ENCODE data around the gene LONRF2. TPM values are rescaled to one million over a fixed set of nuclear protein-coding genes. Genes with fewer than 3 reads are reported as not detected.

LONRF2 gene
- total RNA-seq, 1 experiment from 2014 or later = 1.6 TPM

DNA sequence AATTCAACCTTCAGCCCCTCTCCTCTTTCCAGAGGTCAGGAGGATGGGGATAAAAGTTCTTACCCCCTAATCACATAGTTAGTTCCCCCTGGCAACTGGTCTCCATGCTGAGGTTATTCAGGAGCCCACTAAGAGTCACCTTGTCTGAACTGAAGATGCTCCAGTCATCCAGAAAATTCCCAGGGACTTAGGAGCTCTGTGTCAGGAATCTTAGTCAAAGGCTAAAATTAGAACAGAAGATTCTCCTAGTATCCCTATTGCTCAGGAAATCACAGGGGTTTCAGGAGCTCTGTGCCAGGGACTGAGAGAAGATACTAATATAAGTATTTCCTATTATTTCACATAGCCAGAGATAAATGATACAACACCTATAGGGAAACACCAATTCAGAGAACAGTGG lies 37.3 kb upstream of the LONRF2 start (continued):
- TF ChIP-seq EZH2 (IDR thresholded peaks at IDR 0.05) = no peak
- no peak for TF ChIP-seq EGR1 (IDR thresholded peaks at IDR 0.05; ENCODE audit: low read depth)

DNA sequence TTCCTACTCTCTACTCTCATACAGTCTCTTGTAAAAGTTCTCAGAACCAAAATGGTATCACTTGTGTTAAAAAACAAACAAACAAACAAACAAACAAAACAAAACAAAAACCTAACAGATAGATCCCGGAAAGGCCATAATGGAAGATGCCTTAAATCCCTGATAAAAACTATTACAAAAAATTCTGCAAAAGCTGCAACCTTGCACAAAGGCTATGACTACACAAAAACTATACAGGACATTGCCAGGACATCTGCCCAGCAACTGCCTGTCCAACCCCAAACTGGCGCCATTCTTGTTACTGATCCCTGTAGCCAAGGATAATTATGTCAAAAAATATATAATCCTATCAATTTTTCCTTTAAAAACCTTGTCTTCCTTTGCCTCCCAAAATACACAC lies 36.3 kb upstream of the LONRF2 start:
- ATAC-seq (no peak), DNase-seq (ENCODE audit: low read depth, low spot score) (no peak)
- intact Hi-C loops (cut with micrococcal nuclease) = no loop called here
- Histone ChIP-seq H3K4me1 (ENCODE audit: control insufficient read depth in 1 of 2, insufficient read depth in 2 of 2, low read length in 2 of 2) (no peaks in the 10 kb centered on the region), H3K4me3 (replicated peaks in 1 of 2; ENCODE audit: low read depth in 1 of 2, low read length in 2 of 2) (no peak overlapping the region), H3K9ac (ENCODE audit: low read length) (no peak overlapping the region), H4K20me1 (ENCODE audit: insufficient read depth) (no peaks in the 10 kb centered on the region), H3K9me2 (ENCODE audit: insufficient read depth) (no peaks in the 10 kb centered on the region), H3K36me3 (ENCODE audit: control insufficient read depth in 1 of 2, insufficient read depth in 2 of 2, low read length in 2 of 2) (no peaks in the 10 kb centered on the region), H2AFZ (ENCODE audit: low read depth, low read length, poor library complexity, severe bottlenecking) (no peak overlapping the region), H3K9me3 (ENCODE audit: control insufficient read depth in 1 of 2, insufficient read depth in 1 of 2, low read depth in 1 of 2, low read length in 2 of 2) (no peaks in the 10 kb centered on the region), H3K79me2 (ENCODE audit: insufficient read depth, low read length) (no peaks in the 10 kb centered on the region), H3K4me2 (ENCODE audit: low read length) (no peak overlapping the region), H3K27ac (ENCODE audit: low read depth, low read length) (no peak overlapping the region), H3K27me3 (ENCODE audit: insufficient read depth, low read length) (no peaks in the 10 kb centered on the region)
- ChIA-PET RAD21 (ENCODE audit: low non-redundant PET in 1 of 2, low total read pairs in 2 of 2, uncharacterized antibody in 2 of 2, unreplicated experiment in 2 of 2) (no interaction called here), CTCF (no interaction called here), POLR2A (no interaction called here)
- TF ChIP-seq TCF7L2 (IDR thresholded peaks at IDR 0.05; ENCODE audit: borderline replicate concordance, extremely low read depth, insufficient read depth, insufficient read length) (no peak), SP1 (IDR thresholded peaks at IDR 0.05; ENCODE audit: low read depth) (no peak), JUND (IDR thresholded peaks at IDR 0.05) (no peak), EZH2phosphoT487 (IDR thresholded peaks at IDR 0.05; ENCODE audit: borderline replicate concordance) (no peak), RAD21 (IDR thresholded peaks at IDR 0.05; ENCODE audit: low read depth) (no peak), POLR2AphosphoS5 (IDR thresholded peaks at IDR 0.05; ENCODE audit: low read depth, low read length) (no peak), ELF1 (IDR thresholded peaks at IDR 0.05; ENCODE audit: borderline replicate concordance, low read depth) (no peak), CBX3 (IDR thresholded peaks at IDR 0.05; ENCODE audit: low read depth) (no peak), CEBPB (IDR thresholded peaks at IDR 0.05; ENCODE audit: low read depth) (no peak), ZFX (IDR thresholded peaks at IDR 0.05) (no peak), EGR1 (IDR thresholded peaks at IDR 0.05; ENCODE audit: low read depth) (no peak)
- TF ChIP-seq, protein P1, sequence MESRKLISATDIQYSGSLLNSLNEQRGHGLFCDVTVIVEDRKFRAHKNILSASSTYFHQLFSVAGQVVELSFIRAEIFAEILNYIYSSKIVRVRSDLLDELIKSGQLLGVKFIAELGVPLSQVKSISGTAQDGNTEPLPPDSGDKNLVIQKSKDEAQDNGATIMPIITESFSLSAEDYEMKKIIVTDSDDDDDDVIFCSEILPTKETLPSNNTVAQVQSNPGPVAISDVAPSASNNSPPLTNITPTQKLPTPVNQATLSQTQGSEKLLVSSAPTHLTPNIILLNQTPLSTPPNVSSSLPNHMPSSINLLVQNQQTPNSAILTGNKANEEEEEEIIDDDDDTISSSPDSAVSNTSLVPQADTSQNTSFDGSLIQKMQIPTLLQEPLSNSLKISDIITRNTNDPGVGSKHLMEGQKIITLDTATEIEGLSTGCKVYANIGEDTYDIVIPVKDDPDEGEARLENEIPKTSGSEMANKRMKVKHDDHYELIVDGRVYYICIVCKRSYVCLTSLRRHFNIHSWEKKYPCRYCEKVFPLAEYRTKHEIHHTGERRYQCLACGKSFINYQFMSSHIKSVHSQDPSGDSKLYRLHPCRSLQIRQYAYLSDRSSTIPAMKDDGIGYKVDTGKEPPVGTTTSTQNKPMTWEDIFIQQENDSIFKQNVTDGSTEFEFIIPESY (IDR thresholded peaks at IDR 0.05; ENCODE audit: extremely low read depth, insufficient replicate concordance, low read length) = no peak
- TF ChIP-seq, protein P2, sequence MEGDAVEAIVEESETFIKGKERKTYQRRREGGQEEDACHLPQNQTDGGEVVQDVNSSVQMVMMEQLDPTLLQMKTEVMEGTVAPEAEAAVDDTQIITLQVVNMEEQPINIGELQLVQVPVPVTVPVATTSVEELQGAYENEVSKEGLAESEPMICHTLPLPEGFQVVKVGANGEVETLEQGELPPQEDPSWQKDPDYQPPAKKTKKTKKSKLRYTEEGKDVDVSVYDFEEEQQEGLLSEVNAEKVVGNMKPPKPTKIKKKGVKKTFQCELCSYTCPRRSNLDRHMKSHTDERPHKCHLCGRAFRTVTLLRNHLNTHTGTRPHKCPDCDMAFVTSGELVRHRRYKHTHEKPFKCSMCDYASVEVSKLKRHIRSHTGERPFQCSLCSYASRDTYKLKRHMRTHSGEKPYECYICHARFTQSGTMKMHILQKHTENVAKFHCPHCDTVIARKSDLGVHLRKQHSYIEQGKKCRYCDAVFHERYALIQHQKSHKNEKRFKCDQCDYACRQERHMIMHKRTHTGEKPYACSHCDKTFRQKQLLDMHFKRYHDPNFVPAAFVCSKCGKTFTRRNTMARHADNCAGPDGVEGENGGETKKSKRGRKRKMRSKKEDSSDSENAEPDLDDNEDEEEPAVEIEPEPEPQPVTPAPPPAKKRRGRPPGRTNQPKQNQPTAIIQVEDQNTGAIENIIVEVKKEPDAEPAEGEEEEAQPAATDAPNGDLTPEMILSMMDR (IDR thresholded peaks at IDR 0.05 in 2 of 3, conservative IDR thresholded peaks at IDR 0.05 in 1 of 3; ENCODE audit: borderline replicate concordance in 1 of 3, insufficient read depth in 1 of 3, low read depth in 2 of 3, low read length in 2 of 3) = no peak
- TF ChIP-seq, protein P3, sequence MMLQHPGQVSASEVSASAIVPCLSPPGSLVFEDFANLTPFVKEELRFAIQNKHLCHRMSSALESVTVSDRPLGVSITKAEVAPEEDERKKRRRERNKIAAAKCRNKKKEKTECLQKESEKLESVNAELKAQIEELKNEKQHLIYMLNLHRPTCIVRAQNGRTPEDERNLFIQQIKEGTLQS (IDR thresholded peaks at IDR 0.05) = no peak
- TF ChIP-seq, protein P4, sequence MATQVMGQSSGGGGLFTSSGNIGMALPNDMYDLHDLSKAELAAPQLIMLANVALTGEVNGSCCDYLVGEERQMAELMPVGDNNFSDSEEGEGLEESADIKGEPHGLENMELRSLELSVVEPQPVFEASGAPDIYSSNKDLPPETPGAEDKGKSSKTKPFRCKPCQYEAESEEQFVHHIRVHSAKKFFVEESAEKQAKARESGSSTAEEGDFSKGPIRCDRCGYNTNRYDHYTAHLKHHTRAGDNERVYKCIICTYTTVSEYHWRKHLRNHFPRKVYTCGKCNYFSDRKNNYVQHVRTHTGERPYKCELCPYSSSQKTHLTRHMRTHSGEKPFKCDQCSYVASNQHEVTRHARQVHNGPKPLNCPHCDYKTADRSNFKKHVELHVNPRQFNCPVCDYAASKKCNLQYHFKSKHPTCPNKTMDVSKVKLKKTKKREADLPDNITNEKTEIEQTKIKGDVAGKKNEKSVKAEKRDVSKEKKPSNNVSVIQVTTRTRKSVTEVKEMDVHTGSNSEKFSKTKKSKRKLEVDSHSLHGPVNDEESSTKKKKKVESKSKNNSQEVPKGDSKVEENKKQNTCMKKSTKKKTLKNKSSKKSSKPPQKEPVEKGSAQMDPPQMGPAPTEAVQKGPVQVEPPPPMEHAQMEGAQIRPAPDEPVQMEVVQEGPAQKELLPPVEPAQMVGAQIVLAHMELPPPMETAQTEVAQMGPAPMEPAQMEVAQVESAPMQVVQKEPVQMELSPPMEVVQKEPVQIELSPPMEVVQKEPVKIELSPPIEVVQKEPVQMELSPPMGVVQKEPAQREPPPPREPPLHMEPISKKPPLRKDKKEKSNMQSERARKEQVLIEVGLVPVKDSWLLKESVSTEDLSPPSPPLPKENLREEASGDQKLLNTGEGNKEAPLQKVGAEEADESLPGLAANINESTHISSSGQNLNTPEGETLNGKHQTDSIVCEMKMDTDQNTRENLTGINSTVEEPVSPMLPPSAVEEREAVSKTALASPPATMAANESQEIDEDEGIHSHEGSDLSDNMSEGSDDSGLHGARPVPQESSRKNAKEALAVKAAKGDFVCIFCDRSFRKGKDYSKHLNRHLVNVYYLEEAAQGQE (IDR thresholded peaks at IDR 0.05; ENCODE audit: low read depth) = no peak
- BruUV-seq (replicated peaks) = no TSS peak

All from HCT116 (cell line).